NK-92 (cell line): ENCODE data around the gene KRTAP10-1.
"Not testable (repeated sequence)": the region's sequence is repeated elsewhere in the genome, so short reads cannot be mapped to it uniquely, and the experiment has no call there.

Experiments used
- DNase-seq: peaks from one replicate; lab custom pipeline; 2025; ENCODE audit not compliant: unreplicated experiment; lab: John Stamatoyannopoulos, UW

The KRTAP10-1 gene, protein sequence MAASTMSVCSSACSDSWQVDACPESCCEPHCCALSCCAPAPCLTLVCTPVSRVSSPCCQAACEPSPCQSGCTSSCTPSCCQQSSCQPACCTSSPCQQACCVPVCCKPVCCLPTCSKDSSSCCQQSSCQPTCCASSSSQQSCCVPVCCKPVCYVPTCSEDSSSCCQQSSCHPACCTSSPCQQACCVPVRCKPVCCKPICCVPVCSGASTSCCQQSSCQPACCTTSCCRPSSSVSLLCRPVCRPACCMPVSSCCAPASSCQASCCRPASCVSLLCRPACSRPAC

GRCh38 chr21:44539991-44540666, at the start of gene KRTAP10-1:
Gene KRTAP10-1, minus strand, starts transcription at chr21:44540195. Its CDS starts 45 bp downstream, at chr21:44540150.
- DNase-seq = no peak

- DNase-seq = no peak
These were observed 49.1 kb upstream of the KRTAP10-1 start for GRCh38 chr21:44589094-44589493.

DNA sequence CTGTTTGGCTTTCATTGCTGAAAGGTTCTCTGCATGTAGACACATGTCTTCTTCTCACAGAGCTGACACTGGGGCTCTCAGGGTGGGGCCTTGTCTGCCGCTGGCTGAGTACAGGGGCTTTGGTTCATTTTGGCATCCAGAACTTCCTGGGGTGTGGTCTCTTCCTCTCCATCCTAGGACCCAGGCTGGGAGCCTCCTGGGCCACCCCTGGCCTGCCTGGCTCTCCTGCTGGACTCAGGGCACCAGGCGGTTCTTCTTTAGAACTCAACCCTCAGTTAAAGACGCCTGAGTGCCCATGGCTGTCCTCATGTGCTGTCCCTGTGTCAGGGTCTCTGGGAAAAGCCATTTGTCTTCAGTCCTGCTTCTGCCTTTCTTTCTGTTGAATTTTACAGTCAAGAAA, 45.9 kb upstream of the KRTAP10-1 start:
- no peak for DNase-seq

DNA sequence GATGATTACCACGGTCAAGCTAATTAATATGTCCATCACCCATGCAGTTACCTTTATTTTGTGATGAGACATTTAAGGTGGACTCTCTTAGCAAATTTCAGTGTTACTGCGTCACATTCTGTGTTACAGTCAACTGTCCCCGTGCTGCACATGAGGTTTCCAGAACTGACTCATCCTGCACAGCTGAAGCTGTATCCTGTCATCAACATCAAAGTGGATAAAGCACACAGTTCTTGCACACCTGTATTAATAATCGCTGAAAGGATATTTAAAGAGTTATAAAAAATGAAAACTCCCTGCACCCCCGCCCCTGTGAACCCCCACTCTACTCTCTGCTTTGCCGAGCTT, 43.8 kb upstream of the KRTAP10-1 start:
- DNase-seq = no peak

GRCh38 chr21:44583089-44583799, 43.2 kb upstream of the KRTAP10-1 start:
- DNase-seq = no peak

DNA sequence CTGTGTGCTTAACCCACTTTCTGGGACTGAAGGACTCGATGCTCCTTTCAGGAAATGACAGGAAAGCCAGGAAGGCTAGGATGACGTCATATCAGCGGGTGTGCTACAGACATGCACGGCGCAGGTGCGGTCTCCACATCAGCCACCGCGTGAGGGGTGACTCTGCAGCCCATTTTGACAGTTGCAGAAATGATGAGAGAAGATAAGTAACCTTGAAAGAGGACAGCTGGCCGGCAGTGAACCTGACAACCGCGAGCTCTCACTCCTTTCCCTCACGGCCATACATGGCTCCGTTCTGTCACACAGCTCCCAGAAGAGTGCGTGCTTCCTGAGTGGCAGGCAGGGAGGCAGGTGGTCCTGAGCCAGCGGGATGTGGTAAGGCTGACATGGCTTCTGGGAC, 42.1 kb upstream of the KRTAP10-1 start:
- DNase-seq = no peak

DNA sequence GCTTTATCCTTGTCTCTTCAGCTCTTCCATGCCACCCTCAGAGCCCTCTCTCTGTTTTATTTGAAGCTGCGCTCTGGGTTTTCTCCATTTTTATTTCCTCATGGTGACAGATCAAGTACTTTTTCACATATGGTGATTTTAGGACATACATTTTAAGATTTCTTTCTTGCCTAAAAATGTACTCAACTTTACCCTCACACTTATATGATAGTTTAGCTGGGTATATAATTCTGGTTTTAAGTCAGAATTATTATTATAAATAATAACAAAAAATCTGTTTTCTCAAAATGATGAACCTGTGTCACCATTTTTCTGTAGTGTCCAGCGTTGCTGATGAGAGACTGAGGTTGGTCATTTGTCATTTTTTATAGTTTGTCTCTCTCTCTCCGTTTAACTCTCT, 41.2 kb upstream of the KRTAP10-1 start:
- DNase-seq = no peak

DNA sequence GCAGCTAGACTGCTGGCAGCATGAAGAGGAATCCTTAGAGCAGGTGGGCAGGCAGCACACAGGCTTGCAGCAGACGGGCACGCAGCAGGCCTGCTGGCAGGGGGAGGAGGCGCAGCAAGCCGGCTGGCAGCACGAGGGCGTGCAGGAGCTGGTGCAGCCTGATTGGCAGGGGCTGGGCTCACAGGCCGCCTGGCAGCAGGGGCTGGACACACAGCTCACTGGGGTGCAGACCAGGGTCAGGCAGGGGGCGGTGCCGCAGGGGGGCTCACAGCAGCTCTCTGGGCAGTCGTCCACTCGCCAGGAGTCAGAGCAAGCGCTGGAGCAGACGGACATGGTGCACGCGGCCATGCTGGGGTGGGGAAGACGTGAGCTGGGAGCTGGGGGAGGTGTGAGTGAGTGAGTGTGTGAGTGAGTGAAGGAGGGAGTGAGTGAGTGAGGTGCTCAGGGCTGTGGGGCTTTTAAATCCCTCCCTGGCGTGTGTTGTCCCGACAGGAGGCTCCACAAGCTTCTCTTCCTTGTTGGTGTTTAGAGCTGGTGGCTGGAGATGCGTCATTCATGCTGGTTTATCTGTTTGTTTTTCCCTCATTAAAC, 40.3 kb upstream of the KRTAP10-1 start, which contains the start of gene KRTAP10-5:
TSS of gene KRTAP10-5 (minus strand) at position 374 of the 591 bp plus-strand sequence. CDS start at position 348, 26 bp downstream.
- DNase-seq = not testable (repeated sequence)

DNA sequence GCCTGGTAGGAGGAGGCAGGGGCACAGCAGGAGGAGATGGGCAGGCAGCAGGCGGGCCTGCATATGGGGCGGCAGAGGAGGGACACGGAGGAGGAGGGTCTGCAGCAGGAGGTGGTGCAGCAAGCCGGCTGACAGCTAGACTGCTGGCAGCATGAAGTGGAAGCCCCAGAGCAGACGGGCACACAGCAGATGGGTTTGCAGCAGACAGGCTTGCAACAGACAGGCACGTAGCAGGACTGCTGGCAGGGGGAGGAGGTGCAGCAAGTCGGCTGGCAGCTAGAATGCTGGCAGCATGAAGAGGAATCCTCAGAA, 39.8 kb upstream of the KRTAP10-1 start:
- DNase-seq = no peak

GRCh38 chr21:44579056-44579832, 39.2 kb upstream of the KRTAP10-1 start:
- no peak for DNase-seq

DNA sequence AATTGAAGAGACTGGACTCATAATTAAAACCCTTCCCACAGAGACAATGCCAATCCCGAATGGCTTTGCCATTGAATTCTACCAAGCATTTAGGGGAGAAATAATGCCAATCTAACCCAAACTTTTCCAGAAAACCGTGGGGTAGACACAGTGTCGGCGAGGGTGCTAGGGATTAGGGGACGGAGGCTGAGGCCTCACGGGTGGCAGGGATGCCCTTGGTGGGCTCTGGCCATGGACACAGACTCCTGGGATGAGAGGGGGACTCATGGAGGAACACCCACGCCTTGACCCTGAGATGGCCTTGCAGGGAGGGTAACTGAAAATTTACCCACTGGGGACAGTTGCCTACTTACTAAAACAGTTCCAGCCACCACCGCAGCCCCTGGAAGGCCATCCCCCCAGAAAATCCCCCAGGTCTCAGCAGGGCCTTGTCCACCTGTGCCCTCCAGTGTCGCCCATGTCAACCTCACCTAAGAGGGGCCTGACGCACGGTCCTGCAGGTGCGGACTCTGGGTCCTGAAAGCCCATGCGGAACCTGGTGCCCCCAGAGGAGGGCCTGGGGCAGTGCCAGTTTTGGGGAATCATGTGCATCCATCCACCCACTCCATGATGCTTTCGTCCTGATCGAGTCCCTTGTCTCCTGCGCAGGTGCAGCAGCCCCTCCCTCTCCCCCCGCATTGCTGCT, 38.5 kb upstream of the KRTAP10-1 start:
- DNase-seq = no peak

- no peak for DNase-seq
These were observed 36.0 kb upstream of the KRTAP10-1 start for GRCh38 chr21:44576025-44576420.

DNA sequence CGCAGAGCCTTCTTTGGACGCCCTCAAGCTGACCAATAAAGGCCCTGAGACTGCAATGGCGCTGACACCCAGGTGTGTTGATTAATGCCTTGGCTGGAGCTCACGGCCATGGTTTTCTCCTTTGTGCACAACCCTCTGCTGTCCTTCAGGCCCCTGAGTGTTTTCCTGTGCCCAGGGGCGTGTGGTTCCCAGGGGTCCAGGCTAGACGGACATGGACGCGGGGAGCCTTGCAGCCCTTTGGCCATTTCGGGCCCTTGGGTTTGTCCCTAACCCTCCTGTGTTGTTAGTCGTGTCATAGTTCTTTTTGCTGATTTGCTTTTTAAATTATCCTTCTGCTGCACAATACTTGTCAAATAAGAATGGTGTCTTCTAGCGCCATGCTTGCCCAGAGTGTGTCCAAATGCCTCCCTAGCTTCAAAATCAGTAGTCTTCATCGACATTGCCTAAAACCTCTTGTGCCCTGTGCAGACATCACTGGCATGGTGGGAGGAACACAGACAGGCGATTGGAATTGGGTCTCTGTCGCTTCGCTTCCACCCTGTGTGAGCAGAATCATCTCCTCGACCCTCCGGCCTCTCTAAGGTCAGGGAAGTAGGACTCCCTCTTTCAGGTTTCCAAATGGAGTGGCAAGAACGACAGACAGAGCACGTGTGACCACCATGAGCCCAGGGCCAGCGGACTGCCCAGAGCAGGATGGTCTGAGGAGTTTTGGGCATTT, 35.5 kb upstream of the KRTAP10-1 start:
- no peak for DNase-seq

DNA sequence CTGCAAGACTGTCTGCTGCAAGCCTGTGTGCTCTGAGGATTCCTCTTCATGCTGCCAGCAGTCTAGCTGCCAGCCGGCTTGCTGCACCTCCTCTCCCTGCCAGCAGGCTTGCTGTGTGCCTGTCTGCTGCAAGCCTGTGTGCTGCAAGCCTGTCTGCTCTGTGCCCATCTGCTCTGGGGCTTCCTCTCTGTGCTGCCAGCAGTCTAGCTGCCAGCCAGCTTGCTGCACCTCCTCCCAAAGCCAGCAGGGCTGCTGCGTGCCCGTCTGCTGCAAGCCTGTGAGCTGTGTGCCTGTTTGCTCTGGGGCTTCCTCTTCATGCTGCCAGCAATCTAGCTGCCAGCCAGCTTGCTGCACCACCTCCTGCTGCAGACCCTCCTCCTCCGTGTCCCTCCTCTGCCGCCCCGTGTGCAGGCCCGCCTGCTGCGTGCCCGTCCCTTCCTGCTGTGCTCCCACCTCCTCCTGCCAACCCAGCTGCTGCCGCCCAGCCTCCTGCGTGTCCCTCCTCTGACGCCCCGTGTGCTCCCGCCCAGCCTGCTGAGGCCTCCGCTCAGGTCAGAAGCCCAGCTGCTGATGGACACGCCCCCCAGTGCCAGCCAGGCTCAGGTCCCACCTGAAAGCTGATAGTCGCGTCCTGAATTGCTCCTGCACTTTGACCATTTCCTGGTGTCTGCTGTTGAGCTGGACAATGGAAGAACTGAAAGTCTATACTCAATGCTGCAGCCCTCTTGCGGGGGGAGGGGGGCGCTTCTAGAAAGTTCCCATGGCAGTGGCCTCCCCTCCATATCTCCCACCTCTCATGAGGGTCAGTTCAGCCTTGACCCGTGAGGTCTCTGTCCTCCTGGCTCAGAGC, 34.7 kb upstream of the KRTAP10-1 start:
- DNase-seq = no peak

DNA sequence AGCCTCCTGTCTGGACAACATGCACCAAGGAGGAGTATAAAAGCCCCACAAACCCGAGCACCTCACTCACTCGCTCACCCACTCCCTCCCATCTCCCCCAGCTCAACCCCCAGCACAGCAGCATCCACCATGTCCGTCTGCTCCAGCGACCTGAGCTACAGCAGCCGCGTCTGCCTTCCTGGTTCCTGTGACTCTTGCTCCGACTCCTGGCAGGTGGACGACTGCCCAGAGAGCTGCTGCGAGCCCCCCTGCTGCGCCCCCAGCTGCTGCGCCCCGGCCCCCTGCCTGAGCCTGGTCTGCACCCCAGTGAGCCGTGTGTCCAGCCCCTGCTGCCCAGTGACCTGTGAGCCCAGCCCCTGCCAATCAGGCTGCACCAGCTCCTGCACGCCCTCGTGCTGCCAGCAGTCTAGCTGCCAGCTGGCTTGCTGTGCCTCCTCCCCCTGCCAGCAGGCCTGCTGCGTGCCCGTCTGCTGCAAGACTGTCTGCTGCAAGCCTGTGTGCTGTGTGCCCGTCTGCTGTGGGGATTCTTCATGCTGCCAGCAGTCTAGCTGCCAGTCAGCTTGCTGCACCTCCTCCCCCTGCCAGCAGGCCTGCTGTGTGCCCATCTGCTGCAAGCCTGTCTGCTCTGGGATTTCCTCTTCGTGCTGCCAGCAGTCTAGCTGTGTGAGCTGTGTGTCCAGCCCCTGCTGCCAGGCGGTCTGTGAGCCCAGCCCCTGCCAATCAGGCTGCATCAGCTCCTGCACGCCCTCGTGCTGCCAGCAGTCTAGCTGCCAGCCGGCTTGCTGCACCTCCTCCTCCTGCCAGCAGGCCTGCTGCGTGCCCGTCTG, 33.8 kb upstream of the KRTAP10-1 start, which contains the start of gene KRTAP10-4:
TSS of gene KRTAP10-4 (plus strand) at position 100 of the 827 bp plus-strand sequence. CDS start at position 130, 30 bp downstream.
- DNase-seq = not testable (repeated sequence)

GRCh38 chr21:44572959-44573583, 33.1 kb upstream of the KRTAP10-1 start:
- no peak for DNase-seq
